DMS53 treated with DMSO at 0.1 percent for 48 hours (cell line): Measurements from ENCODE around the gene IL22RA1.

Experiments used
- DNase-seq: peaks from one replicate; lab custom pipeline; 2025; ENCODE audit not compliant: unreplicated experiment; lab: John Stamatoyannopoulos, UW

IL22RA1 gene

DNA sequence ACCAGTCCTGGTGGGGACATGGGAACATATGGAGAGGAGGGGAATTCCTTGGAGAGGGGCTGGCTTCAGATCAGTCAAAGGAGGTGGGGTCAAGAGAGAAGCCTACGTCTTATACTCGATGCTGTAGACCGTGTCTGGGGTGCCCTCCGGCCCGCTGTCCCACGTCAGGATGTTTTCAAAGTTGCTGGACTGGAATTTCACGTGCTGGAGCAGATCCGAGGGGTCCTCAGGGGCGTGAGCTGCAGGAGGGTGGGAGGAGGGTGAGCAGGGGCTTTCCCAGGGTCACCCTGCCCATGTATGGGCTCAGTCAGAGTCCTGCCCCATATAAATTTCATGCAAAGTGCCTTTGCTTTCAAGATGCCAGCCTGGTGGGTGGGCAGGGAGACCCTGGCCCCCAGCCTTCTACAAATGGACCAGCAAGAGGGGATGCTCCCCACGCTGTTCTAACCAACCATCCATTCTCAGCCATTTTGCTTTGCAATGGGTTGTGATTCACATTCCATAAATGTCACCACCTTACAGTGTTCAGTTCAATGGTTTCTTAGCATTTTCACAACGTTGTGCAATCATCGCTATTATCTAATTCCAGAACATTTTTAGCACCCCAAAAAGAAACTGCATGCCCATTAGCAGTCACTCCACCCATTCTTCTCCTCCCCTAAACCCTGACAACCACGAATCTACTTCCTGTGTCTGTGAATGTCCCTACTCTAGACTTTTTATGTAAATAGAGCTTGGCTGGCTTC lies 4.3 kb downstream of the IL22RA1 start:
- no peak for DNase-seq

DNA sequence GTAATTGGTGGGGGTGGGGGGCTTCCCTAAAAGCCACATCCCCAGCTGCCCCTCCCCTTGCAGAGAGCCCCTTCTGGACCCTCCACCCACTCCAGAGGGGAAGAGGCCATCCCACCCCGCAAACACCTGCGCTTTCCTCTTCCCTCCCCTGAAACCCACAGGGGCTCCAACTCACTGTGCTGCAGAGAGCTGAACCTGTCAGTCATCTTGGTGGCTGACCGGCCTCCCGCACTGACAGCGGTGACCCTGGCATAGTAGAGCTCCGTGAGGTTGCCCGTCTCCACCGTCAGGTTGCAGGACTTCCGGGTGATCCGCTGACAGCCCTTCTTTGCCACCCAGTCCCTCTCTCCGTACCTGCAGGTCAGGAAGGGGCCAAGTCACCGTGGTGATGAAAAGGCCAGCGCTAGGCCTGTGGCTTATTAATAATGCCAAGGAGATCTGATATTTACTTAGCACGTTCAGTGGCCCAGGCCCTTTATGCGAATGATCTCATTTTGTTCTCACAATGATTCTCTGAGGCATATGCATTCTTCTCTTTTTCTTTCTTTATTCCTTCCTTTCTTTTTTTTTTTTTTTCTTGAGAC lies 5.9 kb downstream of the IL22RA1 start:
- no peak for DNase-seq

DNA sequence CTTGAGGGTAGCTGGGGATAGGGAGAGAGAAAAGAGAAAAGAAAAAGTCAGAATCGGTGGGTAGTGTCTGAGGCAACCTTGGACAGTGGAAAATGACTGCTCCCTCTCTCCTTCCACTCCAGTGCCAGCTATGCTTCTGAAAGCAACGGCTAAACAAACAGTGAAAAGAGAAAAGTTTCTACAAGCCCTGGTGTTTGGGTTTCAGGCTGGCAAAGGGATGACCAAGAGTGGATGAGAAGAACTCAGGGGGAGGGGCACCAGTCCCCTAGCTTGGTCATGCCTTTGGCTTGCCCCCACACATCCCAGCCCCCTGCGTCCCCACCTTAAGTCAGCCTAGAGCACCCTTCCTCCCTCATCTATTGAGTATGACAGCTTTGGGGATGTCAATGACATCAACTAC lies 8.6 kb downstream of the IL22RA1 start:
- no peak for DNase-seq

- no peak for DNase-seq
Measured at GRCh38 chr1:24133819-24134218, 9.1 kb downstream of the IL22RA1 start.

DNA sequence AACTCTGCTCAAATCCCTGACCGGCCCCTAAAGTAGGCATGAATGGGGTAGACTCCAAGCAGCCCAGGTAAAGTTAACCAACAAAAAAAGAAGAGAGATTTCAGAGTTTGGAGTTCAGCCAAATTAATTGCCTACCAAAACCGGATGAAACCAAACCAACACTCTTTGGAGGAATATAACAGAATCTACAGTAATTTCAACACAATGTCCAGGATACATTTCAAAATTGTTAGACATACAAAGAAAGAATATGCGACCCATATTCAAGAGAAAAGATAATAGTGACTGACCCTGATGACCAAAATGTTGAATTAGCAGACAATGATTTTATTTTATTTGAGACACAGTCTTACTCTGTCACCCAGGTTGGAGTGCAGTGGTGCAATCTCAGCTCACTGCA lies 12.6 kb downstream of the IL22RA1 start:
- DNase-seq, result no peak

- no peak for DNase-seq
Measured at GRCh38 chr1:24127801-24128363, 15.1 kb downstream of the IL22RA1 start.

DNA sequence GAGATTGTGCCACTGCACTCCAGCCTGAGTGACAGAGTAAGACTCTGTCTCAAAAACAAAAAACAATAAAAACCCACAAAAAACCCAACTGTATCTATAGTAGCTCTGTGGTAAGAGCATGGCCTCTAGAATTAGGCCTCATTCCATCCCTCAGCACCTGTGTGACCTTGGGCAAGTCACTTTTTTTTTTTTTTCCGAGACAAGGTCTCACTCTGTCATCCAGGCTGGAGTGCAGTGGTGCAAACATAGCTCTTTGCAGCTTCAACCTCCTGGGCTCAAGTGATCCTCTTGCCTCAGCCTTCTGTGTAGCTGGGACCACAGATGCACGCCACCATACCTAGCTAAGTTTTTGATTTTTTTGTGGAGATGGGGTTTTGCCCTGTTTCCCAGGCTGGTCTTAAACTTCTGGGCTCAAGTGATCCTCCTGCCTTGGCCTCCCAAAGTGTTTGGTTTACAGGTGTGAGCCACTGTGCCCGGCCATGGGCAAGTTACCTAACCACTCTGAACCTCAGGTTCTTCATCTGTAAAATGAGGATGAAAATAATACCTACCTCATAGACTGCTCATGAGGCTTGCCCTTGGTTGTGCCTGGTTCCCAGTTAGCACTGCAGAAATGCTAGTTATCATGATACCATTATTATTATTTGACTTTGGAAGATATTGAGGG lies 15.7 kb downstream of the IL22RA1 start:
- DNase-seq, result no peak

GRCh38 chr1:24126672-24127023 lies 16.3 kb downstream of the IL22RA1 start:
- DNase-seq, result no peak

DNA sequence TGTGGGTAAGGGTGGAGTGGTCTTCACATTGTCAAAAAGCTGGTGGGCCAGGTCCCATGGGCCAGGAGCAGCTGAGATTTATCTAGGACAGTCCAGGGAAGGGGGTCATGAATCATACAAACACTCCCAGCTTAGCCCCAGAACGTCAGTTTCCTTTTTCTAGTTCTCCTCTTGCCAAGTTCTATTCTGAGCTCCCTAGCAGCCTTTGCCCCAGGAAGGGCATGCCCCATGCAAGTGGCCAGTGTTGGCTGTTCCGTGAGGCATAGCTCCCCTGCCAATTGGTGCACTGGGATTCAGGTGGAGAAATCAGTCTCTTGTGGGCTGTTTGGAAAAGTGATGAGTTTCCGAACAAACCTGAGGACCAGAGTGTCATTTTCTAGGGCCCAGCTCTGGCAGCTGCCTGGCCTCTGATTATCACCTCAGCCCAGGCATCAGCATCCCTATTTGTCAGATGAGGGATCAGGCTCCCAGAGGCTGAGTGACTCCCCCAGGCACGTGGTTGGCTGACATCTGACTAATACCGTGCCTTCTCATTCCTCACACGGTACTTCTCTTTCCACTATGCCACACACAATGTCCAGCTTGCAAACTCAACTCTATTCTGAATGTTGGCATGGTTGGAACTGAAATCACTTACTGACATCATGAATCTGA lies 16.8 kb downstream of the IL22RA1 start:
- DNase-seq, result no peak

DNA sequence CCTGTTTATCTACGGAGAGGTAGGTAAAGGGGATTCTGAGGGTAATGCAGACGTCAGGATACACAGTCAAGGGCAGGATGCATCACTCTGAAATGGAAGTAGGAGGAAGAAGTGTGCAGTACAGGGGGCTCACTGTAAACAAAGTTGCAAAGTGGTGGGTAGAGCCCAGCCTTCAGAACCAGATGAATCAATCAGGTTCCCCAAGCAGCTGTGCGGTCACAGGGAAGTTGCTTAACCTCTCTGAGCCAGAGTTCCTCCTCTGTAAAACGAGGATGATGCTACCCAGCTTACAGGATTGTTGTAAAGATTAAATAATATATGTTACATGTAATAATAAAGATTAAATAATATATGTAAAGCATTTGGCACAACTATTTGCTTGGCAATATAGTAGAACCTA lies 17.5 kb downstream of the IL22RA1 start:
- no peak for DNase-seq

DNA sequence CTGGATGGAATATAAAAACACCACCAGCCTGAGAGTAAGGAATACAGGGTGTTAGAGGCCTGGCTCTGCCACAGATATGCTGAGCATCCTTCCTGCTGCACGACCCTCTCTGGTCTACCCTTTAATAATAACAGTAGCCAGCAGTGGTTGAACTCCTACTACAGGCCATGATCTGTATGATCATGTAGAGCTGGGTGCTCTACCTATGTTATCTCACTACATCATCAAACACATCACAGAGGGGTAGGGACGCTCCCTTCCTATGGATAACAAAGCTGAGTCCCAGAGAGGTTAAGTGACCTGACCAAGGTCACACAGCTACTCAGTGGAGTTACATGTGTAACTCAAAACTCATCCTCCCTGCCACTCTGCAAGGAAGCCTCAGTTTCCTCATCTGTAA lies 18.0 kb downstream of the IL22RA1 start:
- DNase-seq, result no peak

DNA sequence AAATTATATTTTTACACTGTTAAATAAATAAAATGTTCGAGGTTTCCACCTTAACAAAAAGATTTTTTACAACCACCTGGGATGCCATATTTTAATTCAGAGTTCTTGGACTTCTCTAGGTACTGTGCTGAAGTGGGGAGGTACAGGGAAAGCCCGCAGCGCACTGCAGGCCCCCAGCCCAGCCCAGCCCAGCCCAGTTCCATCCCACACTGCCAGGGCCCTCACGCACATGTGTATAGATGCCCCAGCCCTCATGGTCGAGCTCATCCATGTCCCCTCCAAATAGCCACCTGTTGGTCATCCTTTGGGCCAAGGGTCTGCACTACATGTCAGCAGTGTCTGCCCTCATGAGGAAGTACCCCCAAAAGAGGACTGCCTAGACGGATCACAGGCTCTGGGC lies 19.3 kb downstream of the IL22RA1 start:
- no peak for DNase-seq

- no peak for DNase-seq
Measured at GRCh38 chr1:24122776-24123175, 20.2 kb downstream of the IL22RA1 start.

DNA sequence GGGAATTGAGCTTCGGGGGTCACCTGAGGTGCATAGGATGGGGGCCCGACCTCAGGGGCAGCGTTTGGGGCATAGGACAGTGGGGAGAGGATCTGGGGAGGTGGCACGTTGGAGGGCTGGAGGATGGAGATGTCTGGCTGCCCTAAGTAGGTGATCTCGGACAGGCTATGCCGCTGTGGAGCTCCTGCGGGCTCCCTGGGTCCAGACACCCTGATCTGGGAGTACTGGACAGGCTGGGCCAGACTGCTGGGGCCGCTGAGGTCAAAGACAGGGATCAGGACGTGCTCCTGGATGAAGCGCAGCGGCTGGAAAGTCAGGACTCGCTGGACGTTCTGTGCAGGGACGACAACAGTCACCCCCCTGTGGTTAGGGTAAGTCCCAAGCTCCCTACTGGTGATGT lies 21.5 kb downstream of the IL22RA1 start:
- no peak for DNase-seq

GRCh38 chr1:24120965-24121364 lies 22.0 kb downstream of the IL22RA1 start:
- DNase-seq, result no peak

GRCh38 chr1:24119859-24120756 lies 22.8 kb downstream of the IL22RA1 start:
- DNase-seq, result no peak

DNA sequence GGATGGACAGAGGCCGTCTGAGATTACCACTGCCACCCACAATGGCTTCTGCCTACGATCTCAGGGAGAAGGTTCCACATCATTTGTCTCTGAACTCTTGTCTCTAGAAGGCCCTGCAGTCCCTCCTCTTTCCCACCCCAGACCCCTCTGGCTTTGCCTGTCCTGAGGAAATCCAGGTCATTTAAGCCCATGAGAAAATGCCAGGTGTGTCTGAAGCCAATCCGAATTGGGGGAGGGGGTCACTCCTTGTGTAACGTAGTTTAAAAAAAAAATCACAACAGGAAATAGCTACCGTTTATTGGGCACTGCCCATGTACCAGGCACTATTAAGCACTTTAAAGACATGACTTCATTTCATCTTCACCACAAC lies 23.5 kb downstream of the IL22RA1 start:
- DNase-seq, result no peak

GRCh38 chr1:24118410-24119242 lies 24.3 kb downstream of the IL22RA1 start:
- DNase-seq, result peak; percentile 43

DNA sequence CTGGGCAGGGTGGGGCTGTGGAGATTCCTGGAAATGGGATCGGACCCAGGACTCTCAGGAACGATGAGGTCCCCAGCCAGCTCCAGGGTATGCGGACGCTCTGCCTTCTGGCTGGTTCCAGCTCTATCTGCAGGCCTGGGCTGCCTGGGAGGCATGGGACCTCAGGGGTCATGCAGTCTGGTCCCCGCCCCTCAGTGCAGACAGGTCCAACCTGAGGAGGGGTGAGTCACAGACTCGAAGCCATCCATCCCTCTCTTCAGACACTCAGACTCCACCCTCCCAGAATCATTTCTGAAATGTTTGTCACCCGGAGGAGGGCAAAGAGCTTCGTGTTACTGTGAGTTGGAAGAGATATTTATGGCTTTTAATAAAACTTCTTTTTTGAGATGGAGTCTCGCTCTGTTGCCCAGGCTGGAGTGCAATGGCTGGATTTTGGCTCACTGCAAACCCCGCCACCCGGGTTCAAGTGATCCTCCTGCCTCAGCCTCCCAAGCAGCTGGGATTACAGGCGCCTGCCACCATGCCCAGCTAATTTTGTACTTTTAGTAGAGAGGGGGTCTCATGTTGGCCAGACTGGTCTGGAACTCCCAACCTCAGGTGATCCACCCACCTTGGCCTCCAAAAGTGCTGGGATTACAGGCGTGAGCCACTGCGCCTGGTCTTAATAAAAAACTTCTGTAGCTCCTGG lies 25.1 kb downstream of the IL22RA1 start:
- no peak for DNase-seq
